Glutamatergic neuron (in vitro differentiated cells): ENCODE measurements around the gene NKX3-2. TPM values are rescaled to one million over a fixed set of nuclear protein-coding genes. Genes with fewer than 3 reads are reported as not detected.

Experiments
- DNase-seq: peaks from one replicate; pipeline ENCODE4 v3.0.0; 2022
- H3K27ac Mint-ChIP-seq: one replicate; pipeline ENCODE4 v1.8.0; 2020; ENCODE audit warnings: mild to moderate bottlenecking, mixed read lengths, inconsistent platforms; ENCODE audit not compliant: unreplicated experiment
- H3K27me3 Mint-ChIP-seq: one replicate; pipeline ENCODE4 v1.8.0; 2020; ENCODE audit warnings: mild to moderate bottlenecking, moderate library complexity, mixed read lengths, inconsistent platforms; ENCODE audit not compliant: unreplicated experiment
- H3K36me3 Mint-ChIP-seq: one replicate; pipeline ENCODE4 v1.8.0; 2020; ENCODE audit warnings: mild to moderate bottlenecking, mixed read lengths, inconsistent platforms; ENCODE audit not compliant: unreplicated experiment
- H3K4me1 Mint-ChIP-seq: one replicate; pipeline ENCODE4 v1.8.0; 2020; ENCODE audit warnings: mild to moderate bottlenecking, low read depth, mixed read lengths, inconsistent platforms; ENCODE audit not compliant: unreplicated experiment
- H3K4me3 Mint-ChIP-seq: one replicate; pipeline ENCODE4 v1.8.0; 2020; ENCODE audit warnings: mild to moderate bottlenecking, mixed read lengths, inconsistent platforms; ENCODE audit not compliant: unreplicated experiment
- H3K9me3 Mint-ChIP-seq: one replicate; pipeline ENCODE4 v1.8.0; 2020; ENCODE audit warnings: mild to moderate bottlenecking, moderate library complexity, mixed read lengths, inconsistent platforms; ENCODE audit not compliant: unreplicated experiment
- total RNA-seq: library from RNA; stranded (reverse); fragmentation: NEBNext Ultra II Directional; extraction: Animal tissue kit (Norgen Biotek cat#: 25700); gene quantifications from one replicate; pipeline ENCODE4 v1.2.1, GENCODE V29; 2021; ENCODE audit not compliant: unreplicated experiment
- TF ChIP-seq, protein P1 (sequence below): fragments of 200-600 bp; sonication (generic); IDR thresholded peaks from one replicate; pipeline ENCODE4 v1.5.0; 2021; ENCODE audit not compliant: partially characterized antibody, unreplicated experiment

NKX3-2 gene
- total RNA-seq, 1 donor from 2014 or later = 0.25 TPM

DNA sequence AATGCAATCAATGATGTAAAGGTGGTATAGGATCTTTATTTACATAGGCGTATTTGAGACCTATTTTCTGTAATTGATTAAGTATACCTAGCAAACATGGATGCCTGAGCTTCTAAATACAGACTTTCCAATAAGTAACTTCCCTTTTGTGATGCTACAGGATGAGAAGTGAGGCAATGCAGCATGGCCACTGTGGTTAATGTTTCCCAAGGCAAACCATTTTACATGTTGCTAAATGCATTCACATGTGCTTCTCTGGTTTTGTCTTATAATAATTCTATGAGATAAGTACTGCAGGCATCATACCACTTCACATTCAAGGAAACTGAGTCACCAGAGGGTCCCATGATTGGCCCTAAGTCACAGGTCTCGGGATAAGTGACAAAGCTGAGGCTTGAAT lies 35.7 kb upstream of the NKX3-2 start:
- TF ChIP-seq, protein P1, sequence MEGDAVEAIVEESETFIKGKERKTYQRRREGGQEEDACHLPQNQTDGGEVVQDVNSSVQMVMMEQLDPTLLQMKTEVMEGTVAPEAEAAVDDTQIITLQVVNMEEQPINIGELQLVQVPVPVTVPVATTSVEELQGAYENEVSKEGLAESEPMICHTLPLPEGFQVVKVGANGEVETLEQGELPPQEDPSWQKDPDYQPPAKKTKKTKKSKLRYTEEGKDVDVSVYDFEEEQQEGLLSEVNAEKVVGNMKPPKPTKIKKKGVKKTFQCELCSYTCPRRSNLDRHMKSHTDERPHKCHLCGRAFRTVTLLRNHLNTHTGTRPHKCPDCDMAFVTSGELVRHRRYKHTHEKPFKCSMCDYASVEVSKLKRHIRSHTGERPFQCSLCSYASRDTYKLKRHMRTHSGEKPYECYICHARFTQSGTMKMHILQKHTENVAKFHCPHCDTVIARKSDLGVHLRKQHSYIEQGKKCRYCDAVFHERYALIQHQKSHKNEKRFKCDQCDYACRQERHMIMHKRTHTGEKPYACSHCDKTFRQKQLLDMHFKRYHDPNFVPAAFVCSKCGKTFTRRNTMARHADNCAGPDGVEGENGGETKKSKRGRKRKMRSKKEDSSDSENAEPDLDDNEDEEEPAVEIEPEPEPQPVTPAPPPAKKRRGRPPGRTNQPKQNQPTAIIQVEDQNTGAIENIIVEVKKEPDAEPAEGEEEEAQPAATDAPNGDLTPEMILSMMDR = no peak
- no peaks in the 10 kb centered on the region for H3K27me3 Mint-ChIP-seq
- no peak overlapping the region for H3K4me3 Mint-ChIP-seq
- no peak overlapping the region for H3K27ac Mint-ChIP-seq
- DNase-seq = no peak
- H3K36me3 Mint-ChIP-seq = no peaks in the 10 kb centered on the region
- no peaks in the 10 kb centered on the region for H3K4me1 Mint-ChIP-seq
- peaks cover 1% of the 10 kb centered on the region for H3K9me3 Mint-ChIP-seq

DNA sequence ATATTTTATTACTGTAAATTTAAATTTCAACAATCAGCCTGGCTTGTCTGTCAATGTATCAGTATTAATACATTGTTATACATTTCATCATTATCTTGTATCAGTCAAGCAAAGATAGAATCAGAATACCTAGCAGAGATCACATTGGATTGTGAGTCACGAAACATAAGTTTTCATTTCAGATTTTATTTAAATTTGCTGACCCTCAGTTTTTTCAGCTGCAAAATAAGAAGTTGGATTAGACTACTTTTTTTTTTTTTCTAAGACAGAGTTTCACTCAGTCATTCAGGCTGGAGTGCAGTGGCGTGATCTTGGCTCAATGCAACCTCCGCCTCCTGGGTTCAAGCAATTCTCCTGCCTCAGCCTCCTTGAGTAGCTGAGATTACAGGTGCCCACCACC lies 33.4 kb upstream of the NKX3-2 start:
- Mint-ChIP-seq H3K36me3 (no peaks in the 10 kb centered on the region), H3K9me3 (no peaks in the 10 kb centered on the region), H3K27ac (no peak overlapping the region), H3K27me3 (no peaks in the 10 kb centered on the region), H3K4me1 (no peaks in the 10 kb centered on the region), H3K4me3 (no peak overlapping the region)
- TF ChIP-seq, protein P1 = no peak
- no peak for DNase-seq

DNA sequence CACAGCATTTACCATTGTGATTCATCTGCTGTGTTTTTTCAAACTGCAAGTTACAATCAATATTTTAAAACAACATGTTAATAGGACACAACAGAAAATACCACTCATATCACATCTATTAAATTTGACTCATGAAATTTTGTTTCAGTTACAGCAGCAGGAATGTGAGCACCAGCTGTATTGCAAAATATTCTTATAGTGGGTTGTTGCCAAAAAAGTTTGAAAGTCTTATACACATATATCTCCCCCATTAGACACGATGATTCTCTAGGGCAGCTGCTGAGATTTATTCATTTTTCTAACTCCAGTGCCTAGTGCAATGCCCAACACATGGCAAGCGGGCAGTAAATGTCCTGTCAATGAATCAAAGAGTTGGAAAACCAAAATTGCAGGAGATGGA lies 26.6 kb upstream of the NKX3-2 start:
- Mint-ChIP-seq H3K4me3 (no peak overlapping the region), H3K36me3 (no peaks in the 10 kb centered on the region), H3K27me3 (no peaks in the 10 kb centered on the region), H3K9me3 (no peaks in the 10 kb centered on the region), H3K27ac (no peak overlapping the region), H3K4me1 (no peaks in the 10 kb centered on the region)
- DNase-seq = no peak
- TF ChIP-seq, protein P1 = no peak

DNA sequence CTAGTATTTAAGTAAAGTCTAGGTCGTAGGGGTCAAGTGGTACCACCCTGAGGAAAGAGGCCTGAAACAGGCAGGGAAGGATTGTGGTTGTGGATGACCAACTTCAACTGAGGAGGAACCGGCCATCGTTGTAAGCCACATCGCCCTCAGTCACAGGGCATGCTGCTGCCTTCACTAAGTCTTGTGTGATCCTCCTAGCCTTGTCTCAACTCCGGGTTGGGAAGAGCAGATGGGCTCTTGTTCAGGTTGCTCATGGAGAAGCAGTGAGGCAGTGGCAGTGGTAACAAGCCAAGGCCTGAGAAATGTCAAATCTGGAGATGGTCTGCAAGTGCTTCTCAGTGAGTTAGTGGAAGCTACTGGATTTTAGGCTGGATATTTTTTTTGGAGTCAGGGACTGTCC lies 22.8 kb upstream of the NKX3-2 start:
- no peaks in the 10 kb centered on the region for H3K27me3 Mint-ChIP-seq
- DNase-seq = no peak
- H3K36me3 Mint-ChIP-seq = no peaks in the 10 kb centered on the region
- H3K4me3 Mint-ChIP-seq = no peak overlapping the region
- TF ChIP-seq, protein P1 = no peak
- no peak overlapping the region for H3K27ac Mint-ChIP-seq
- no peaks in the 10 kb centered on the region for H3K4me1 Mint-ChIP-seq
- H3K9me3 Mint-ChIP-seq = no peaks in the 10 kb centered on the region

DNA sequence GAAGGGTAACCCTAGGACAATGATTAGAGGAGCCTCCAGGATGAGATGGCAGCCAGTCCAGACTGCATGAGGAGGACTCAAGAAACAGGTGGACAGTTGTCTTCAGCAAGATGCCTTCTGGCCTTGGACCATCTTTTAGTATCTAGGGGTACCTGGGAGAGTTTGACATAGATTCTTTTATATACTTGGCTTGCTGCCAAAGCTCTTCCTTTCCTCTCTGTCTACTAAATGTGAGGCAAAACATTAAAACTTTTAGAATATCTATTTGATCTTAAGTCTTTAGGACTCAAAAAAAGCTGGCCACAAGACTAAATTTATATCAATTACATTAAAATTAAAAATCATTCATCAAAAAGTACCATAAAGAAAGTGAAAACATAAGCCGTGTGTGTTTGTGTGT lies 18.6 kb upstream of the NKX3-2 start:
- no peaks in the 10 kb centered on the region for H3K36me3 Mint-ChIP-seq
- H3K9me3 Mint-ChIP-seq = no peaks in the 10 kb centered on the region
- H3K27ac Mint-ChIP-seq = no peak overlapping the region
- H3K4me1 Mint-ChIP-seq = no peaks in the 10 kb centered on the region
- TF ChIP-seq, protein P1 = no peak
- H3K4me3 Mint-ChIP-seq = no peak overlapping the region
- H3K27me3 Mint-ChIP-seq = peaks cover 1% of the 10 kb centered on the region
- no peak for DNase-seq
